Measurements from ENCODE around the gene ZNF518A. TPM values are rescaled to one million over a fixed set of nuclear protein-coding genes. Genes with fewer than 3 reads are reported as not detected.

ZNF518A gene
- total RNA-seq, 1 experiment from 2014 or later, result 26.1 TPM

DNA sequence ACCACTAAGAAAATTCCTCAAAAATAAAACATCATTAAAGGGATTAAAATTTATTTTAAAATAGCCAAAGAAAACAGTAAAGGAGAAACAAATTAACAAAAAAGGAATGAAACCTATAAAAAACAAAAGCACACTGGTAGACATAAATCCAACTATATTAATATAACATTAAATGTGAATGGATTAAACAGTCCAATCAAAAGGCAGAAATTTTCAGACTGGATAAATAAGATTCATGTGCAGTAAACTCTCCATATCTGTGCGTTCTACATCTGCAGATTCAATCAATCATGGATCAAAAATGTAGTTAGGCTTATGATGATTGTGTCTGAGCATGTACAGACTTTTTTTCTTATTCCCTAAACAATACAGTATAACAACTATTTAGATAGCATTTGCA, 42.6 kb downstream of the ZNF518A start:
- BruUV-seq (replicated peaks), result no TSS peak
- TF ChIP-seq, protein P1, sequence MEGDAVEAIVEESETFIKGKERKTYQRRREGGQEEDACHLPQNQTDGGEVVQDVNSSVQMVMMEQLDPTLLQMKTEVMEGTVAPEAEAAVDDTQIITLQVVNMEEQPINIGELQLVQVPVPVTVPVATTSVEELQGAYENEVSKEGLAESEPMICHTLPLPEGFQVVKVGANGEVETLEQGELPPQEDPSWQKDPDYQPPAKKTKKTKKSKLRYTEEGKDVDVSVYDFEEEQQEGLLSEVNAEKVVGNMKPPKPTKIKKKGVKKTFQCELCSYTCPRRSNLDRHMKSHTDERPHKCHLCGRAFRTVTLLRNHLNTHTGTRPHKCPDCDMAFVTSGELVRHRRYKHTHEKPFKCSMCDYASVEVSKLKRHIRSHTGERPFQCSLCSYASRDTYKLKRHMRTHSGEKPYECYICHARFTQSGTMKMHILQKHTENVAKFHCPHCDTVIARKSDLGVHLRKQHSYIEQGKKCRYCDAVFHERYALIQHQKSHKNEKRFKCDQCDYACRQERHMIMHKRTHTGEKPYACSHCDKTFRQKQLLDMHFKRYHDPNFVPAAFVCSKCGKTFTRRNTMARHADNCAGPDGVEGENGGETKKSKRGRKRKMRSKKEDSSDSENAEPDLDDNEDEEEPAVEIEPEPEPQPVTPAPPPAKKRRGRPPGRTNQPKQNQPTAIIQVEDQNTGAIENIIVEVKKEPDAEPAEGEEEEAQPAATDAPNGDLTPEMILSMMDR (IDR thresholded peaks at IDR 0.05), result no peak
- TF ChIP-seq REST (IDR thresholded peaks at IDR 0.05; ENCODE audit: insufficient read depth in 1 of 2, low read depth in 2 of 2, low read length in 1 of 2), result no peak
- no peak for TF ChIP-seq SIN3A (IDR thresholded peaks at IDR 0.05; ENCODE audit: borderline replicate concordance, insufficient read depth, low read depth, low read length)
- no peak for TF ChIP-seq TCF7L2 (IDR thresholded peaks at IDR 0.05; ENCODE audit: low read depth, low read length)
- TF ChIP-seq POLR2AphosphoS5 (IDR thresholded peaks at IDR 0.05; ENCODE audit: low read depth, low read length), result no peak
- intact Hi-C loops (cut with micrococcal nuclease; ENCODE audit: unreplicated experiment), result no loop called here
- H3K27me3 ChIP-seq (ENCODE audit: control insufficient read depth, insufficient read depth, low read length), result no peaks in the 10 kb centered on the region
- no peak for DNase-seq (ENCODE audit: low read depth, low spot score)
- in situ Hi-C loops (cut with HindIII; ENCODE audit: low pct_unique_long_range_greater_than_20kb, low sequenced_read_pairs), result no loop called here
- H3K4me3 ChIP-seq (ENCODE audit: low read depth in 2 of 2, low read length in 2 of 2), result no peak overlapping the region
- ChIA-PET CTCF (no interaction called here), POLR2A (no interaction called here)
- H3K4me1 ChIP-seq (ENCODE audit: control insufficient read depth, insufficient read depth, low read length), result no peaks in the 10 kb centered on the region
- no peak overlapping the region for H3K27ac ChIP-seq (ENCODE audit: low read length)
- no peaks in the 10 kb centered on the region for H3K36me3 ChIP-seq (ENCODE audit: control insufficient read depth, insufficient read depth, low read length)
- peaks cover 26% of the 10 kb centered on the region for H3K9me3 ChIP-seq (ENCODE audit: control insufficient read depth, insufficient read depth, low read depth, low read length)
- ATAC-seq, result no peak

GRCh38 chr10:96176985-96177384, 46.9 kb downstream of the ZNF518A start:
- POLR2A ChIA-PET, result no interaction called here
- Histone ChIP-seq H3K4me3 (ENCODE audit: low read depth in 2 of 2, low read length in 2 of 2) (no peak overlapping the region), H3K9me3 (ENCODE audit: control insufficient read depth, insufficient read depth, low read depth, low read length) (peaks cover 24% of the 10 kb centered on the region), H3K27me3 (ENCODE audit: control insufficient read depth, insufficient read depth, low read length) (no peaks in the 10 kb centered on the region), H3K36me3 (ENCODE audit: control insufficient read depth, insufficient read depth, low read length) (no peaks in the 10 kb centered on the region), H3K27ac (ENCODE audit: low read length) (no peak overlapping the region), H3K4me1 (ENCODE audit: control insufficient read depth, insufficient read depth, low read length) (no peaks in the 10 kb centered on the region)
- CTCF ChIA-PET, result no interaction called here
- TF ChIP-seq REST (IDR thresholded peaks at IDR 0.05; ENCODE audit: insufficient read depth in 1 of 2, low read depth in 2 of 2, low read length in 1 of 2) (no peak), TCF7L2 (IDR thresholded peaks at IDR 0.05; ENCODE audit: low read depth, low read length) (no peak), SIN3A (IDR thresholded peaks at IDR 0.05; ENCODE audit: borderline replicate concordance, insufficient read depth, low read depth, low read length) (no peak), POLR2AphosphoS5 (IDR thresholded peaks at IDR 0.05; ENCODE audit: low read depth, low read length) (no peak)
- TF ChIP-seq, protein P1 (IDR thresholded peaks at IDR 0.05), result no peak
- DNase-seq (ENCODE audit: low read depth, low spot score) (no peak), ATAC-seq (no peak)
- no TSS peak for BruUV-seq (replicated peaks)
- in situ Hi-C loops (cut with HindIII; ENCODE audit: low pct_unique_long_range_greater_than_20kb, low sequenced_read_pairs) (no loop called here), intact Hi-C loops (cut with micrococcal nuclease; ENCODE audit: unreplicated experiment) (no loop called here)
